HEK293 (cell line): Measurements from ENCODE around the gene KCNMA1.

Source experiments
- CTCF ChIA-PET: fragments of 350-600 bp; formaldehyde crosslinking; extraction: SDS; loops from one replicate; lab custom pipeline; 2021; ENCODE audit warnings: antibody characterized with exemption; lab: Yijun Ruan, JAX
- POLR2A ChIA-PET: fragments of 300-600 bp; formaldehyde crosslinking; extraction: SDS; loops from one replicate; lab custom pipeline; 2020; ENCODE audit warnings: antibody characterized with exemption, inconsistent platforms; lab: Yijun Ruan, JAX
- H3K27ac ChIP-seq: fragments of 200-500 bp; sonication (Bioruptor generic); 2 replicates; pipeline ENCODE4 v1.5.1; 2014; ENCODE audit warnings: low read depth, low read length, control low read depth, inconsistent platforms; ENCODE audit errors: extremely low read depth
- H3K36me3 ChIP-seq, 2 experiments: fragments of 200-500 bp in 1 of 2; sonication (Bioruptor generic) in 1 of 2; 1 replicate in 1 of 2; 2 replicates in 1 of 2; pipeline ENCODE4 v1.5.1; 2014 to 2017; ENCODE audit warnings: inconsistent platforms in 2 of 2, low read length in 2 of 2; ENCODE audit not compliant: control insufficient read depth in 2 of 2, insufficient read depth in 1 of 2
- H3K4me1 ChIP-seq: fragments of 200-500 bp; sonication (Bioruptor generic); 2 replicates; pipeline ENCODE4 v1.5.1; 2014; ENCODE audit warnings: mild to moderate bottlenecking, low read length, inconsistent platforms; ENCODE audit not compliant: control insufficient read depth, insufficient read depth
- H3K4me3 ChIP-seq: 2 replicates; pipeline ENCODE4 v1.5.1; 2011; ENCODE audit warnings: low read depth, mild to moderate bottlenecking, control low read depth, low read length, moderate library complexity
- H3K9me3 ChIP-seq: fragments of 200-500 bp; sonication (Bioruptor generic); 2 replicates; pipeline ENCODE4 v1.5.1; 2014; ENCODE audit warnings: low read depth, low read length, inconsistent platforms; ENCODE audit not compliant: control insufficient read depth, insufficient read depth
- FEZF1 ChIP-seq: fragments of 450-650 bp; formaldehyde crosslinking; IDR thresholded peaks from 2 replicates; pipeline ENCODE4 v1.5.1; 2016; ENCODE audit warnings: missing biosample characterization, missing genetic modification characterization
- GLI2 ChIP-seq: fragments of 450-650 bp; formaldehyde crosslinking; IDR thresholded peaks from 2 replicates; pipeline ENCODE4; 2017; ENCODE audit warnings: missing biosample characterization, missing genetic modification characterization, low read depth, borderline replicate concordance
- GLI4 ChIP-seq: fragments of 450-650 bp; formaldehyde crosslinking; IDR thresholded peaks from 2 replicates; pipeline ENCODE4 v1.5.1; 2016; ENCODE audit warnings: missing biosample characterization, missing genetic modification characterization
- GLIS2 ChIP-seq: fragments of 450-650 bp; formaldehyde crosslinking; IDR thresholded peaks from 2 replicates; pipeline ENCODE4 v1.5.1; 2016; ENCODE audit warnings: missing biosample characterization, missing genetic modification characterization
- SP3 ChIP-seq: fragments of 450-650 bp; formaldehyde crosslinking; IDR thresholded peaks from 2 replicates; pipeline ENCODE4 v1.5.1; 2016; ENCODE audit warnings: missing biosample characterization, missing genetic modification characterization
- TCF7L2 ChIP-seq: IDR thresholded peaks from 2 replicates; pipeline ENCODE4 v1.6.1; 2011; ENCODE audit warnings: low read depth, mild to moderate bottlenecking, inconsistent platforms, low read length, moderate library complexity, borderline replicate concordance
- TRIM28 ChIP-seq: IDR thresholded peaks from 2 replicates; pipeline ENCODE4 v1.6.1; 2011; ENCODE audit warnings: low read length, control low read depth, borderline replicate concordance
- ZBTB8A ChIP-seq: fragments of 450-650 bp; formaldehyde crosslinking; IDR thresholded peaks from 2 replicates; pipeline ENCODE4 v1.5.1; 2016; ENCODE audit warnings: missing biosample characterization, missing genetic modification characterization
- ZNF146 ChIP-seq: fragments of 450-650 bp; formaldehyde crosslinking; IDR thresholded peaks from 2 replicates; pipeline ENCODE4 v1.5.1; 2016; ENCODE audit warnings: missing biosample characterization, missing genetic modification characterization
- ZNF16 ChIP-seq: fragments of 450-650 bp; formaldehyde crosslinking; IDR thresholded peaks from 2 replicates; pipeline ENCODE4 v1.5.1; 2016; ENCODE audit warnings: low read depth, missing biosample characterization, missing genetic modification characterization
- ZNF2 ChIP-seq: fragments of 450-650 bp; formaldehyde crosslinking; IDR thresholded peaks from 2 replicates; pipeline ENCODE4 v1.5.1; 2016; ENCODE audit warnings: missing biosample characterization, missing genetic modification characterization
- ZNF394 ChIP-seq: fragments of 450-650 bp; formaldehyde crosslinking; IDR thresholded peaks from 2 replicates; pipeline ENCODE4 v1.5.1; 2016; ENCODE audit warnings: missing biosample characterization, missing genetic modification characterization, mild to moderate bottlenecking, moderate library complexity, borderline replicate concordance
- ZNF510 ChIP-seq: fragments of 450-650 bp; formaldehyde crosslinking; IDR thresholded peaks from 2 replicates; pipeline ENCODE4 v1.5.1; 2018; ENCODE audit warnings: mild to moderate bottlenecking, missing genetic modification characterization, missing biosample characterization; ENCODE audit not compliant: insufficient replicate concordance
- ZNF558 ChIP-seq: fragments of 450-650 bp; formaldehyde crosslinking; IDR thresholded peaks from 2 replicates; pipeline ENCODE4 v1.5.1; 2016; ENCODE audit warnings: missing biosample characterization, missing genetic modification characterization
- ZNF624 ChIP-seq: fragments of 450-650 bp; formaldehyde crosslinking; IDR thresholded peaks from 2 replicates; pipeline ENCODE4 v1.5.1; 2017; ENCODE audit warnings: missing biosample characterization, missing genetic modification characterization
- ZNF776 ChIP-seq: fragments of 450-650 bp; formaldehyde crosslinking; IDR thresholded peaks from 2 replicates; pipeline ENCODE4 v1.5.0; 2017; ENCODE audit warnings: missing biosample characterization, missing genetic modification characterization, borderline replicate concordance
- ZNF791 ChIP-seq: fragments of 450-650 bp; formaldehyde crosslinking; IDR thresholded peaks from 2 replicates; pipeline ENCODE4 v1.5.1; 2016; ENCODE audit warnings: missing biosample characterization, missing genetic modification characterization
- TF ChIP-seq, protein P1 (sequence below): fragments of 450-650 bp; formaldehyde crosslinking; IDR thresholded peaks from 2 replicates; pipeline ENCODE4 v1.5.1; 2016; ENCODE audit warnings: missing biosample characterization, missing genetic modification characterization, low read depth
- TF ChIP-seq, protein P2 (sequence below): fragments of 450-650 bp; formaldehyde crosslinking; IDR thresholded peaks from 2 replicates; pipeline ENCODE4 v1.5.1; 2016; ENCODE audit warnings: missing biosample characterization, missing genetic modification characterization, borderline replicate concordance
- TF ChIP-seq, protein P3 (sequence below): fragments of 450-650 bp; formaldehyde crosslinking; IDR thresholded peaks from 2 replicates; pipeline ENCODE4 v1.5.1; 2016; ENCODE audit warnings: missing biosample characterization, missing genetic modification characterization
- TF ChIP-seq, protein P4 (sequence below): fragments of 450-650 bp; formaldehyde crosslinking; IDR thresholded peaks from 2 replicates; pipeline ENCODE4 v1.5.1; 2017; ENCODE audit warnings: missing biosample characterization, missing genetic modification characterization

KCNMA1 gene

DNA sequence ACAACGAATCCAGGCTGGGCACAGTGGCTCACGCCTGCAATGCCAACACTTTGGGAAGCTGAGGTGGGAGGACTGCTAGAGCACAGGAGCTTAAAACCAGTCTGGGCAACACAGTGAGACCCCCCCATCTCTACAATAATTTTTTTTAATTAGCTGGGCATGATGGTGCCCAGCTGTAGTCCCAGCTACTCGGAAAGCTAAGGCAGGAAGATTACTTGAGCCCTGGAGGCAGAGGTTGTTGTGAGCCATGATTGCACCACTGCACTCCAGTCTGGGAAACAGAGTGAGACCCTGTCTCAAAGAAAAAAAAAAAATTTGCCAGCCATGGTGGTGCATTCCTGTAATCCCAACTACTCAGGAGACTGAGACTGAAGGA lies 396.3 kb downstream of the KCNMA1 start:
- POLR2A ChIA-PET: no interaction called here

DNA sequence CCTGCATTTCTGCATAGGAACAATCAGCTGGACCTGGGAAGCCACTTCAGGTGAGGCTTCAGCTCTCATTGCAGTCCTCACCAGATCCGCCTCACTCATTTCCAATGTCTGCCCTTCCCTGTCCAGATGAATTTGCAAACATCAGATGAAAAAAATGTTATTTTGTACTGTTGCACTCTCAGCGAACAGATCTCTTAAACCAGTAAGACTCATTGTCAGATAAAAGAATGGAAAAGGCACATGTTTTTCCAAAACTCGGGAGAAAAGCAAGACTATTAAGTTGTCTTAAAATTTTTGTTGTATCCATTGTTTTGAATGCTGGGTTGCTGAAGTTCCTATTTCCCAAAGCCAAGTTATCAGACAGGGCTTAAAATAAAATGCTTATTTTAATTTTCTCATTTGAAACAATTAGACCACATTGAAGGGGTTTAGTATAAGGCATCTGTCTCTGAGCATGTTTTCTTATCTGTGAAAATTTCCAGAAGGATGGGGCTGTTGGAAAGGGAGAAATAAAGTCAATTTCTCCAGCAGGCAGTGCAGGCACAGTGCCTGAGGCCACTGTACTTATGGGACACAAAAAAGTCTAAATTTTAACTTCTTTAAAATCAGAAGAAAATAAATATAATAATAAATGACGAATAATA lies 396.8 kb downstream of the KCNMA1 start:
- ChIA-PET CTCF (interaction anchor here (0.9 to 2.2 kb wide), 2 partner anchors 10 kb away, joined by 3 to 15 read pairs; no protein-coding TSS in a partner anchor), POLR2A (no interaction called here)
- TF ChIP-seq ZNF776 (no peak), GLIS2 (tag by site-specific recombination) (no peak), TCF7L2 (no peak), GLI4 (no peak), ZNF624 (tag by site-specific recombination) (no peak), SP3 (tag by site-specific recombination) (no peak), ZNF791 (tag by site-specific recombination) (no peak), ZNF2 (no peak), ZNF146 (tag by site-specific recombination) (no peak)
- TF ChIP-seq, protein P1, sequence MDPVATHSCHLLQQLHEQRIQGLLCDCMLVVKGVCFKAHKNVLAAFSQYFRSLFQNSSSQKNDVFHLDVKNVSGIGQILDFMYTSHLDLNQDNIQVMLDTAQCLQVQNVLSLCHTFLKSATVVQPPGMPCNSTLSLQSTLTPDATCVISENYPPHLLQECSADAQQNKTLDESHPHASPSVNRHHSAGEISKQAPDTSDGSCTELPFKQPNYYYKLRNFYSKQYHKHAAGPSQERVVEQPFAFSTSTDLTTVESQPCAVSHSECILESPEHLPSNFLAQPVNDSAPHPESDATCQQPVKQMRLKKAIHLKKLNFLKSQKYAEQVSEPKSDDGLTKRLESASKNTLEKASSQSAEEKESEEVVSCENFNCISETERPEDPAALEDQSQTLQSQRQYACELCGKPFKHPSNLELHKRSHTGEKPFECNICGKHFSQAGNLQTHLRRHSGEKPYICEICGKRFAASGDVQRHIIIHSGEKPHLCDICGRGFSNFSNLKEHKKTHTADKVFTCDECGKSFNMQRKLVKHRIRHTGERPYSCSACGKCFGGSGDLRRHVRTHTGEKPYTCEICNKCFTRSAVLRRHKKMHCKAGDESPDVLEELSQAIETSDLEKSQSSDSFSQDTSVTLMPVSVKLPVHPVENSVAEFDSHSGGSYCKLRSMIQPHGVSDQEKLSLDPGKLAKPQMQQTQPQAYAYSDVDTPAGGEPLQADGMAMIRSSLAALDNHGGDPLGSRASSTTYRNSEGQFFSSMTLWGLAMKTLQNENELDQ (tag by site-specific recombination): no peak
- Histone ChIP-seq H3K27ac (peak overlapping the region; percentile 27; the same call in 1 of the 2 replicates), H3K4me3 (no peak overlapping the region), H3K9me3 (no peaks in the 10 kb centered on the region), H3K4me1 (peaks cover 7% of the 10 kb centered on the region), H3K36me3 (no peaks in the 10 kb centered on the region)

More for the DNA sequence above, 396.3 kb downstream of the KCNMA1 start:
- Histone ChIP-seq H3K9me3 (no peaks in the 10 kb centered on the region), H3K36me3 (no peaks in the 10 kb centered on the region), H3K4me1 (peaks cover 9% of the 10 kb centered on the region)
- CTCF ChIA-PET: interaction anchor here (0.6 to 2.2 kb wide), 2 partner anchors 10 to 1557 kb away, joined by 3 to 15 read pairs; no protein-coding TSS in a partner anchor
- no peak for TF ChIP-seq ZNF510 (tag by site-specific recombination)
- no peak for TF ChIP-seq TRIM28
- no peak for TF ChIP-seq ZNF16 (tag by site-specific recombination)
- TF ChIP-seq, all 188 proteins: peak for 0
- Histone ChIP-seq H3K27ac (no peak overlapping the region), H3K4me3 (no peak overlapping the region)

DNA sequence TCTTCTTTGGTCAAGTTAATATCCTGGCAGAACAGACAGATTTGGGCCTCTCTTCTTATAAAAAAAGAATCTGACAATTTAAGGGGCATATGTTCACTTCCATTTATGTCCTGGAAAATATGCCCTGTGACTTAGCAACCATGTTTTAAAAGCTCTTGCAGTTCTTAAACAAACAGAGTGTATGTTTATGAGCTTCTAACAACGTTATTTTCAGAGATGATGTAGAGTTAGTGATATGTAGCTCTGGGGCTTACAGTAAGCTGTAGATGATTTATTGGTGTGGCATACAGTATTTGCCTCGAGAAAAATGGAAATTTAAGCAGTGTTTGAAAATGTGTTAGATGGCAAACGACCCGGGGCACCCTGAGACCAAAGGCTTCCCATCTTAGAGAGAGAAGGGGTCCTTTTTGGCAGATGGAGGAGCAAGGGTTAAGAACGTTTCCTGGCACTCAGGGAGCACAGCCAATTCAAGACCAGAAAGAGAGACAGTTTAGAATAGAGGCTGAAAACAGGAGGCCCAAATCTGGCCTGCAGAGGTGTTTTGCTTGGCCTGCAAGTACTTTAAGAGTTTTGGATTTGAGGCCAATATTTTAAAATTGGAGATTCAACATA lies 397.5 kb downstream of the KCNMA1 start:
- Histone ChIP-seq H3K4me1 (peaks cover 7% of the 10 kb centered on the region), H3K36me3 (no peaks in the 10 kb centered on the region), H3K9me3 (no peaks in the 10 kb centered on the region), H3K4me3 (no peak overlapping the region), H3K27ac (peak overlapping the region; percentile 27; the same call in 1 of the 2 replicates)
- ChIA-PET CTCF (interaction anchor here (0.9 kb wide), 1 partner anchor 10 kb away, joined by 3 read pairs; no protein-coding TSS in a partner anchor), POLR2A (no interaction called here)
- TF ChIP-seq, protein P2, sequence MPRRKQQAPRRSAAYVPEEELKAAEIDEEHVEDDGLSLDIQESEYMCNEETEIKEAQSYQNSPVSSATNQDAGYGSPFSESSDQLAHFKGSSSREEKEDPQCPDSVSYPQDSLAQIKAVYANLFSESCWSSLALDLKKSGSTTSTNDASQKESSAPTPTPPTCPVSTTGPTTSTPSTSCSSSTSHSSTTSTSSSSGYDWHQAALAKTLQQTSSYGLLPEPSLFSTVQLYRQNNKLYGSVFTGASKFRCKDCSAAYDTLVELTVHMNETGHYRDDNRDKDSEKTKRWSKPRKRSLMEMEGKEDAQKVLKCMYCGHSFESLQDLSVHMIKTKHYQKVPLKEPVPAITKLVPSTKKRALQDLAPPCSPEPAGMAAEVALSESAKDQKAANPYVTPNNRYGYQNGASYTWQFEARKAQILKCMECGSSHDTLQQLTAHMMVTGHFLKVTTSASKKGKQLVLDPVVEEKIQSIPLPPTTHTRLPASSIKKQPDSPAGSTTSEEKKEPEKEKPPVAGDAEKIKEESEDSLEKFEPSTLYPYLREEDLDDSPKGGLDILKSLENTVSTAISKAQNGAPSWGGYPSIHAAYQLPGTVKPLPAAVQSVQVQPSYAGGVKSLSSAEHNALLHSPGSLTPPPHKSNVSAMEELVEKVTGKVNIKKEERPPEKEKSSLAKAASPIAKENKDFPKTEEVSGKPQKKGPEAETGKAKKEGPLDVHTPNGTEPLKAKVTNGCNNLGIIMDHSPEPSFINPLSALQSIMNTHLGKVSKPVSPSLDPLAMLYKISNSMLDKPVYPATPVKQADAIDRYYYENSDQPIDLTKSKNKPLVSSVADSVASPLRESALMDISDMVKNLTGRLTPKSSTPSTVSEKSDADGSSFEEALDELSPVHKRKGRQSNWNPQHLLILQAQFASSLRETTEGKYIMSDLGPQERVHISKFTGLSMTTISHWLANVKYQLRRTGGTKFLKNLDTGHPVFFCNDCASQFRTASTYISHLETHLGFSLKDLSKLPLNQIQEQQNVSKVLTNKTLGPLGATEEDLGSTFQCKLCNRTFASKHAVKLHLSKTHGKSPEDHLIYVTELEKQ (tag by site-specific recombination): 0 out of 2 replicates have a peak, but pooled peaks have one; percentile 25
- TF ChIP-seq, protein P3, sequence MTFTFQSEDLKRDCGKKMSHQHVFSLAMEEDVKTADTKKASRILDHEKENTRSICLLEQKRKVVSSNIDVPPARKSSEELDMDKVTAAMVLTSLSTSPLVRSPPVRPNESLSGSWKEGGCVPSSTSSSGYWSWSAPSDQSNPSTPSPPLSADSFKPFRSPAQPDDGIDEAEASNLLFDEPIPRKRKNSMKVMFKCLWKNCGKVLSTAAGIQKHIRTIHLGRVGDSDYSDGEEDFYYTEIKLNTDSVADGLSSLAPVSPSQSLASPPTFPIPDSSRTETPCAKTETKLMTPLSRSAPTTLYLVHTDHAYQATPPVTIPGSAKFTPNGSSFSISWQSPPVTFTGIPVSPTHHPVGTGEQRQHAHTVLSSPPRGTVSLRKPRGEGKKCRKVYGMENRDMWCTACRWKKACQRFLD (tag by site-specific recombination): no peak
- peak; percentile 61; the same call in 1 of the 2 replicates for TF ChIP-seq FEZF1 (tag by site-specific recombination)
- 0 out of 2 replicates have a peak, but pooled peaks have one; percentile 13 for TF ChIP-seq GLI2 (tag by site-specific recombination)
- TF ChIP-seq, protein P4, sequence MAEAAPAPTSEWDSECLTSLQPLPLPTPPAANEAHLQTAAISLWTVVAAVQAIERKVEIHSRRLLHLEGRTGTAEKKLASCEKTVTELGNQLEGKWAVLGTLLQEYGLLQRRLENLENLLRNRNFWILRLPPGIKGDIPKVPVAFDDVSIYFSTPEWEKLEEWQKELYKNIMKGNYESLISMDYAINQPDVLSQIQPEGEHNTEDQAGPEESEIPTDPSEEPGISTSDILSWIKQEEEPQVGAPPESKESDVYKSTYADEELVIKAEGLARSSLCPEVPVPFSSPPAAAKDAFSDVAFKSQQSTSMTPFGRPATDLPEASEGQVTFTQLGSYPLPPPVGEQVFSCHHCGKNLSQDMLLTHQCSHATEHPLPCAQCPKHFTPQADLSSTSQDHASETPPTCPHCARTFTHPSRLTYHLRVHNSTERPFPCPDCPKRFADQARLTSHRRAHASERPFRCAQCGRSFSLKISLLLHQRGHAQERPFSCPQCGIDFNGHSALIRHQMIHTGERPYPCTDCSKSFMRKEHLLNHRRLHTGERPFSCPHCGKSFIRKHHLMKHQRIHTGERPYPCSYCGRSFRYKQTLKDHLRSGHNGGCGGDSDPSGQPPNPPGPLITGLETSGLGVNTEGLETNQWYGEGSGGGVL (tag by site-specific recombination): no peak
- TF ChIP-seq ZNF394 (tag by site-specific recombination): no peak
- TF ChIP-seq ZNF558: peak; percentile 53; the same call in 1 of the 2 replicates
- TF ChIP-seq ZBTB8A (tag by site-specific recombination): 0 out of 2 replicates have a peak, but pooled peaks have one; percentile 42
